ENCODE data around the gene GDF10. TPM values are rescaled to one million over a fixed set of nuclear protein-coding genes. Genes with fewer than 3 reads are reported as not detected.
A peak's percentile ranks its signal among the peaks of the same experiment; 100 is the strongest.

The GDF10 gene
- total RNA-seq, 2 experiments from 2014 or later, result 0.16 to 0.22 TPM

GRCh38 chr10:47257396-47258120 lies 42.4 kb upstream of the GDF10 start:
- Mint-ChIP-seq H3K27me3 (no peaks in the 10 kb centered on the region), H3K27ac (peak overlapping the region; percentile 93), H3K4me3 (peak overlapping the region; percentile 45), H3K9me3 (no peaks in the 10 kb centered on the region), H3K36me3 (ENCODE audit: low read depth) (no peaks in the 10 kb centered on the region), H3K4me1 (ENCODE audit: low read depth) (peaks cover 87% of the 10 kb centered on the region)
- Histone ChIP-seq H3K27ac (ENCODE audit: low read depth in 1 of 2, low read length in 2 of 2) (peak overlapping the region; percentile 59 to 63), H3K9me3 (ENCODE audit: control insufficient read depth in 1 of 2, insufficient read depth in 1 of 2, low read length in 2 of 2) (peaks cover 0 to 7% of the 10 kb centered on the region in 2 experiments), H3K27me3 (ENCODE audit: control insufficient read depth in 1 of 2, insufficient read depth in 2 of 2, low read length in 2 of 2) (no peaks in the 10 kb centered on the region), H3K4me3 (ENCODE audit: low read length) (no peak overlapping the region), H3K4me1 (ENCODE audit: insufficient read depth, low read length) (peaks cover 78% of the 10 kb centered on the region), H3K36me3 (ENCODE audit: insufficient read depth, low read length) (no peaks in the 10 kb centered on the region)
- no peak for TF ChIP-seq CTCF (IDR thresholded peaks at IDR 0.05)
- POLR2A ChIA-PET, result interaction anchor here (0.6 kb wide), 1 partner anchor 187 kb away, joined by 3 read pairs; no protein-coding TSS in a partner anchor
- CTCF ChIA-PET, result no interaction called here
- peak in 4 of 14 experiments; percentile 30 to 88 (median 69) for DNase-seq
- ATAC-seq (ENCODE audit: poor library complexity), result peak; percentile 71
- intact Hi-C loops (cut with DNase I, micrococcal nuclease), result loop anchor here (1.0 to 5.0 kb wide), 3 partner anchors 50 to 90 kb away; no protein-coding TSS in a partner anchor

GRCh38 chr10:47258921-47259320 lies 41.1 kb upstream of the GDF10 start:
- Histone ChIP-seq H3K27me3 (ENCODE audit: control insufficient read depth in 1 of 2, insufficient read depth in 2 of 2, low read length in 2 of 2) (no peaks in the 10 kb centered on the region), H3K9me3 (ENCODE audit: control insufficient read depth in 1 of 2, insufficient read depth in 1 of 2, low read length in 2 of 2) (peaks cover 0 to 7% of the 10 kb centered on the region in 2 experiments), H3K4me3 (ENCODE audit: low read length) (no peak overlapping the region), H3K36me3 (ENCODE audit: insufficient read depth, low read length) (no peaks in the 10 kb centered on the region), H3K4me1 (ENCODE audit: insufficient read depth, low read length) (peaks cover 83% of the 10 kb centered on the region), H3K27ac (ENCODE audit: low read depth in 1 of 2, low read length in 2 of 2) (no peak overlapping the region)
- CTCF ChIA-PET, result no interaction called here
- Mint-ChIP-seq H3K27me3 (no peaks in the 10 kb centered on the region), H3K4me1 (ENCODE audit: low read depth) (peaks cover 92% of the 10 kb centered on the region), H3K36me3 (ENCODE audit: low read depth) (no peaks in the 10 kb centered on the region), H3K27ac (peak overlapping the region; percentile 93), H3K9me3 (no peaks in the 10 kb centered on the region), H3K4me3 (no peak overlapping the region)
- ATAC-seq (ENCODE audit: poor library complexity), result no peak
- DNase-seq, result no peak
- POLR2A ChIA-PET, result interaction anchor here (0.7 to 2.9 kb wide), 4 partner anchors 32 to 93 kb away, joined by 3 to 21 read pairs (median 4); no protein-coding TSS in a partner anchor
- intact Hi-C loops (cut with DNase I, micrococcal nuclease), result loop anchor here (5.0 kb wide), 2 partner anchors 52 to 92 kb away; no protein-coding TSS in a partner anchor
- no peak for TF ChIP-seq CTCF (IDR thresholded peaks at IDR 0.05)

GRCh38 chr10:47259466-47259865 lies 40.5 kb upstream of the GDF10 start:
- ChIA-PET POLR2A (interaction anchor here (1.0 to 2.9 kb wide), 4 partner anchors 27 to 94 kb away, joined by 3 to 21 read pairs (median 8); no protein-coding TSS in a partner anchor), CTCF (no interaction called here)
- peaks cover 96% of the 10 kb centered on the region for H3K4me1 Mint-ChIP-seq (ENCODE audit: low read depth)
- H3K4me3 ChIP-seq (ENCODE audit: low read length), result no peak overlapping the region
- H3K9me3 ChIP-seq (ENCODE audit: control insufficient read depth in 1 of 2, insufficient read depth in 1 of 2, low read length in 2 of 2), result peaks cover 0 to 8% of the 10 kb centered on the region in 2 experiments
- no peaks in the 10 kb centered on the region for H3K27me3 Mint-ChIP-seq
- TF ChIP-seq CTCF (IDR thresholded peaks at IDR 0.05), result no peak
- peaks cover 83% of the 10 kb centered on the region for H3K4me1 ChIP-seq (ENCODE audit: insufficient read depth, low read length)
- H3K27ac Mint-ChIP-seq, result peak overlapping the region; percentile 93
- H3K9me3 Mint-ChIP-seq, result no peaks in the 10 kb centered on the region
- ATAC-seq (ENCODE audit: poor library complexity) (no peak), DNase-seq (peak in 1 of 14 experiments; percentile 15)
- no peaks in the 10 kb centered on the region for H3K27me3 ChIP-seq (ENCODE audit: control insufficient read depth in 1 of 2, insufficient read depth in 2 of 2, low read length in 2 of 2)
- H3K27ac ChIP-seq (ENCODE audit: low read depth in 1 of 2, low read length in 2 of 2), result peak overlapping the region in 1 of 2 donors; percentile 44
- H3K36me3 Mint-ChIP-seq (ENCODE audit: low read depth), result no peaks in the 10 kb centered on the region
- no peaks in the 10 kb centered on the region for H3K36me3 ChIP-seq (ENCODE audit: insufficient read depth, low read length)
- no peak overlapping the region for H3K4me3 Mint-ChIP-seq
- intact Hi-C loops (cut with DNase I, micrococcal nuclease), result loop anchor here (5.0 kb wide), 2 partner anchors 52 to 92 kb away; no protein-coding TSS in a partner anchor
